IMR-90 (cell line): Measurements from ENCODE around the gene SNRPD1. TPM values are rescaled to one million over a fixed set of nuclear protein-coding genes. Genes with fewer than 3 reads are reported as not detected.

ENCODE experiments used
- ATAC-seq: fragments of 200-7000 bp; cut with Tn5 transposase; 2 replicates; pipeline ENCODE4 v1.9.1; 2020; ENCODE audit warnings: low read depth, mild to moderate bottlenecking, moderate library complexity
- BruUV-seq: library from RNA; stranded (reverse); fragments of 400-500 nt; replicated peaks from 2 replicates; lab custom pipeline; 2021; lab: Mats Ljungman, UMichigan
- CTCF ChIA-PET: fragments of 300-600 bp; formaldehyde crosslinking; extraction: SDS; loops from one replicate; lab custom pipeline; 2021; ENCODE audit warnings: antibody characterized with exemption; lab: Yijun Ruan, JAX
- POLR2A ChIA-PET: fragments of 300-600 bp; sonication (Branson Sonifier 250); formaldehyde crosslinking; loops from one replicate; lab custom pipeline; 2022; ENCODE audit warnings: antibody characterized with exemption; ENCODE audit not compliant: unreplicated experiment; lab: Charles Lee
- DNase-seq: peaks from one replicate; pipeline ENCODE4 v3.0.0; 2013
- H2AFZ ChIP-seq: replicated peaks from 2 replicates; pipeline ENCODE3; 2013; ENCODE audit warnings: low read length, mild to moderate bottlenecking; ENCODE audit not compliant: poor library complexity
- H2AK5ac ChIP-seq: 2 replicates; pipeline ENCODE4 v1.6.1; 2013; ENCODE audit warnings: low read depth, low read length, inconsistent platforms
- H2AK9ac ChIP-seq: replicated peaks from 2 replicates; pipeline ENCODE3; 2013; ENCODE audit warnings: mild to moderate bottlenecking, low read depth, low read length, moderate library complexity; ENCODE audit not compliant: poor library complexity
- H2BK120ac ChIP-seq: 2 replicates; pipeline ENCODE4 v1.6.1; 2013; ENCODE audit warnings: low read depth, low read length, inconsistent platforms
- H2BK15ac ChIP-seq: 3 replicates; pipeline ENCODE4 v1.6.1; 2013; ENCODE audit warnings: low read depth, low read length, inconsistent platforms
- H2BK20ac ChIP-seq: 2 replicates; pipeline ENCODE4 v1.6.1; 2013; ENCODE audit warnings: low read depth, mild to moderate bottlenecking, inconsistent platforms, low read length, moderate library complexity
- H2BK5ac ChIP-seq: 2 replicates; pipeline ENCODE4 v1.6.1; 2013; ENCODE audit warnings: mild to moderate bottlenecking, low read depth, low read length, inconsistent platforms; ENCODE audit not compliant: poor library complexity, severe bottlenecking
- H3K14ac ChIP-seq: replicated peaks from 2 replicates; pipeline ENCODE4 v1.6.1; 2013; ENCODE audit warnings: low read depth, low read length, inconsistent platforms
- H3K18ac ChIP-seq: 2 replicates; pipeline ENCODE4 v1.6.1; 2013; ENCODE audit warnings: low read depth, low read length, control low read depth
- H3K23ac ChIP-seq: 2 replicates; pipeline ENCODE4 v1.6.1; 2013; ENCODE audit warnings: low read depth, low read length, inconsistent platforms
- H3K27ac ChIP-seq: 2 replicates; pipeline ENCODE4 v1.5.1; 2013; ENCODE audit warnings: mild to moderate bottlenecking, control low read depth, low read length; ENCODE audit not compliant: insufficient read depth
- H3K27me3 ChIP-seq: 2 replicates; pipeline ENCODE4 v1.6.1; 2013; ENCODE audit warnings: low read length; ENCODE audit not compliant: control insufficient read depth, insufficient read depth
- H3K36me3 ChIP-seq: 2 replicates; pipeline ENCODE4 v1.6.1; 2013; ENCODE audit warnings: low read length, mixed read lengths; ENCODE audit not compliant: control insufficient read depth, insufficient read depth
- H3K4ac ChIP-seq: 2 replicates; pipeline ENCODE4 v1.6.1; 2013; ENCODE audit warnings: low read depth, low read length, inconsistent platforms
- H3K4me1 ChIP-seq: 2 replicates; pipeline ENCODE4 v1.6.1; 2013; ENCODE audit warnings: low read length, mixed read lengths; ENCODE audit not compliant: control insufficient read depth, insufficient read depth
- H3K4me2 ChIP-seq: 2 replicates; pipeline ENCODE4 v1.6.1; 2013; ENCODE audit warnings: low read depth, mild to moderate bottlenecking, control low read depth, low read length, moderate library complexity
- H3K4me3 ChIP-seq: 2 replicates; pipeline ENCODE4 v1.5.1; 2013; ENCODE audit warnings: low read depth, mild to moderate bottlenecking, control low read depth, low read length, moderate library complexity; ENCODE audit not compliant: insufficient read depth
- H3K56ac ChIP-seq: 2 replicates; pipeline ENCODE4 v1.6.1; 2013; ENCODE audit warnings: low read length, inconsistent platforms; ENCODE audit not compliant: insufficient read depth; ENCODE audit errors: extremely low read depth
- H3K79me1 ChIP-seq, 2 experiments: 2 replicates each; pipeline ENCODE4 v1.6.1; 2013; ENCODE audit warnings: low read length in 2 of 2, inconsistent platforms in 1 of 2, low read depth in 1 of 2
- H3K9ac ChIP-seq: 2 replicates; pipeline ENCODE4 v1.6.1; 2013; ENCODE audit warnings: low read depth, low read length, control low read depth
- H3K9me1 ChIP-seq: 2 replicates; pipeline ENCODE4 v1.6.1; 2013; ENCODE audit warnings: low read length, inconsistent platforms; ENCODE audit not compliant: insufficient read depth
- H3K9me3 ChIP-seq: 2 replicates; pipeline ENCODE4 v1.6.1; 2013; ENCODE audit warnings: low read length; ENCODE audit not compliant: control insufficient read depth, insufficient read depth
- H4K20me1 ChIP-seq: 2 replicates; pipeline ENCODE4 v1.6.1; 2013; ENCODE audit warnings: low read length, inconsistent platforms; ENCODE audit not compliant: insufficient read depth
- H4K5ac ChIP-seq: 2 replicates; pipeline ENCODE4 v1.6.1; 2013; ENCODE audit warnings: mild to moderate bottlenecking, low read depth, low read length, control low read depth
- H4K8ac ChIP-seq, 2 experiments: 2 replicates each; pipeline ENCODE4 v1.6.1; 2013; ENCODE audit warnings: low read depth in 2 of 2, low read length in 2 of 2, control low read depth in 1 of 2, inconsistent platforms in 1 of 2
- H4K91ac ChIP-seq: 2 replicates; pipeline ENCODE4 v1.6.1; 2013; ENCODE audit warnings: low read depth, low read length, inconsistent platforms; ENCODE audit not compliant: insufficient read depth
- MAZ ChIP-seq: IDR thresholded peaks from 2 replicates; pipeline ENCODE4 v1.6.1; 2012; ENCODE audit warnings: low read depth, mild to moderate bottlenecking, low read length, improper control_type of control experiment, moderate library complexity, borderline replicate concordance
- WGBS, 2 experiments: methylation state at CpG; one replicate each; pipeline versions ENCODE4 v1.1.5 to v1.1.7; 2013; ENCODE audit warnings: missing lambda C conversion rate in 2 of 2; ENCODE audit not compliant: insufficient read length in 1 of 2; ENCODE audit errors: extremely low coverage in 2 of 2; 5-methylcytosine and 5-hydroxymethylcytosine counted together
- dilution Hi-C: fragments of 300-500 bp; cut with HindIII; formaldehyde crosslinking; loops from one replicate; pipeline ENCODE4 v1.14.3; 2018; ENCODE audit warnings: low sequenced_read_pairs; ENCODE audit not compliant: unreplicated experiment
- in situ Hi-C: fragments of 300-500 bp; cut with MboI; formaldehyde crosslinking; loops from 3 replicates; pipeline ENCODE4 v1.14.3; 2019; ENCODE audit warnings: low sequenced_read_pairs, inconsistent platforms, mixed read lengths
- intact Hi-C: fragments of 100-400 bp; cut with micrococcal nuclease; formaldehyde crosslinking; loops from 2 replicates; pipeline ENCODE4 v1.10.0; 2022
- polyA plus RNA-seq, 3 experiments: library from polyadenylated mRNA; depleted of rRNA; stranded (reverse); fragments of >200 nt; gene quantifications; 2 replicates each; pipeline ENCODE4 v1.2.3, GENCODE V29; 2012; ENCODE audit warnings: low replicate concordance in 1 of 3
- total RNA-seq: library from RNA; depleted of rRNA; stranded (reverse); fragments of >200 nt; gene quantifications from 2 replicates; pipeline ENCODE4 v1.2.3, GENCODE V29; 2012

The SNRPD1 gene
- total and polyA plus RNA-seq, 2 of the 4 experiments (the other 2 are of a cell fraction): 6.8 to 19.8 TPM

DNA sequence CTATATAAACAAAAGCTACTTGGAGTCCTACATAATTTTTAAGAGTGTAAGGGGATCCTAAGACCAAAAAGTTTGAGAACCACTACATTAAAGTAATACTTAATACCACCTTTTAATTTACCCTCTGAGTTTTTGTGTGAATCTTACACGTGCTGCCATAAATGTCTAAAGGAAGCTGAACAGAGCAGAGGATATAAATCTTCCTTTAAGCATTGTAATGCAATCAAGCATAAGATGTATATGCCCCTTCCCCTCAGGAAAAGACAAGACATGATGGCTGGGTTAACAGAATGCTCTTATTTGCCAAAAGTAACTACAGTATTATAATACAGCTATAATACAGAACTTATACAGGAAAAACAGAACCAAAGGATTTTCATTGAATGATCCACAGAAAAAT is 14.5 kb upstream of the SNRPD1 start:
- Histone ChIP-seq H3K27me3 (no peaks in the 10 kb centered on the region), H2BK15ac (no peak overlapping the region), H3K18ac (no peak overlapping the region), H2BK120ac (no peak overlapping the region), H3K23ac (no peak overlapping the region), H3K9ac (no peak overlapping the region), H4K20me1 (peaks cover 3% of the 10 kb centered on the region; the same call in 1 of the 2 replicates), H3K56ac (no peak overlapping the region), H3K4me1 (no peaks in the 10 kb centered on the region), H3K14ac (no peak overlapping the region), H2AFZ (no peak overlapping the region), H3K27ac (no peak overlapping the region), H3K9me3 (no peaks in the 10 kb centered on the region), H4K5ac (no peak overlapping the region), H2BK20ac (no peak overlapping the region), H3K36me3 (no peaks in the 10 kb centered on the region), H3K79me1 (peaks cover 14 to 34% of the 10 kb centered on the region in 2 experiments), H3K4ac (no peak overlapping the region), H3K4me3 (no peak overlapping the region), H2AK5ac (no peak overlapping the region), H2BK5ac (no peak overlapping the region), H2AK9ac (no peak overlapping the region), H3K9me1 (no peaks in the 10 kb centered on the region), H4K91ac (no peak overlapping the region), H4K8ac (no peak overlapping the region), H3K4me2 (no peak overlapping the region)
- DNase-seq: no peak
- TF ChIP-seq MAZ: no peak
- ChIA-PET POLR2A (no interaction called here), CTCF (interaction anchor here (0.6 kb wide), 1 partner anchor 86 kb away, joined by 7 read pairs; no protein-coding TSS in a partner anchor)
- dilution Hi-C loops (no loop called here), in situ Hi-C loops (no loop called here), intact Hi-C loops (no loop called here)
- no TSS peak for BruUV-seq
- no peak for ATAC-seq
- no CpG with 5 or more reads among the region's 1 CpG for WGBS, 2 experiments
